Measurements from ENCODE around the gene JPH4.
A peak's percentile ranks its signal among the peaks of the same experiment; 100 is the strongest.

The JPH4 gene

GRCh38 chr14:23569443-23570151 lies 9.0 kb downstream of the JPH4 start:
- TF ChIP-seq ZFX (IDR thresholded peaks at IDR 0.05) = no peak
- TF ChIP-seq CTCF (conservative IDR thresholded peaks at IDR 0.05) = no peak
- H3K27ac ChIP-seq = no peak overlapping the region

- TF ChIP-seq ZFX (IDR thresholded peaks at IDR 0.05) = no peak
- TF ChIP-seq CTCF (conservative IDR thresholded peaks at IDR 0.05) = no peak; the same call in 1 of the 2 replicates
These were observed 9.8 kb downstream of the JPH4 start for GRCh38 chr14:23568600-23569331.

GRCh38 chr14:23568021-23568599 lies 10.5 kb downstream of the JPH4 start:
- H3K27ac ChIP-seq = peak overlapping the region; percentile 30
- TF ChIP-seq ZFX (IDR thresholded peaks at IDR 0.05) (no peak), CTCF (conservative IDR thresholded peaks at IDR 0.05) (no peak)

More at GRCh38 chr14:23568600-23569331, 9.8 kb downstream of the JPH4 start:
- peak overlapping the region; percentile 30; the same call in 1 of the 2 replicates for H3K27ac ChIP-seq

- TF ChIP-seq ZFX (IDR thresholded peaks at IDR 0.05) (no peak), CTCF (conservative IDR thresholded peaks at IDR 0.05) (no peak)
- H3K27ac ChIP-seq = peak within 1 kb of the TSS; percentile 84
These were observed 11.2 kb downstream of the JPH4 start, which contains the start of gene AP1G2 for GRCh38 chr14:23567186-23568020. AP1G2 (minus strand) TSS chr14:23567791; CDS start chr14:23567314, 477 bp downstream.

GRCh38 chr14:23566778-23567185 lies 11.8 kb downstream of the JPH4 start:
- no peak for TF ChIP-seq ZFX (IDR thresholded peaks at IDR 0.05)
- no peak for TF ChIP-seq CTCF (conservative IDR thresholded peaks at IDR 0.05)
- peak overlapping the region; percentile 84 for H3K27ac ChIP-seq

- TF ChIP-seq ZFX (IDR thresholded peaks at IDR 0.05) = no peak
- TF ChIP-seq CTCF (conservative IDR thresholded peaks at IDR 0.05) = no peak
- peak overlapping the region; percentile 84 for H3K27ac ChIP-seq
These were observed 12.3 kb downstream of the JPH4 start for GRCh38 chr14:23566112-23566777.
